OCI-LY3 (cell line): ENCODE measurements around the gene WDR76.

Experiments used
- H2AFZ ChIP-seq: fragments of 200-600, 300-600 bp; shearing (Covaris generic); 2 replicates; pipeline ENCODE4 v1.6.0; 2014; ENCODE audit warnings: antibody characterized with exemption, low read depth, low read length
- H3K27ac ChIP-seq: fragments of 200-600, 300-600 bp; sonication (generic); 2 replicates; pipeline ENCODE4 v1.5.1; 2014; ENCODE audit warnings: mild to moderate bottlenecking, low read length, moderate library complexity, mixed read lengths
- H3K27me3 ChIP-seq: fragments of 200-600, 300-600 bp; sonication (generic); 2 replicates; pipeline ENCODE4 v1.6.1; 2014; ENCODE audit warnings: low read depth, low read length, mixed read lengths
- H3K36me3 ChIP-seq: fragments of 200-600, 300-600 bp; sonication (generic); replicated peaks from 2 replicates; pipeline ENCODE3; 2014; ENCODE audit warnings: low read depth, low read length, mixed read lengths
- H3K4me1 ChIP-seq: fragments of 300-600, 200-600 bp; sonication (generic); 2 replicates; pipeline ENCODE4 v1.6.1; 2014; ENCODE audit warnings: low read length, mixed read lengths
- H3K4me2 ChIP-seq: fragments of 200-600, 300-600 bp; sonication (generic); 2 replicates; pipeline ENCODE4 v1.6.1; 2014; ENCODE audit warnings: low read length, mixed read lengths
- H3K4me3 ChIP-seq: fragments of 300-600, 200-600 bp; sonication (generic); 2 replicates; pipeline ENCODE4 v1.5.1; 2014; ENCODE audit warnings: antibody characterized with exemption, mild to moderate bottlenecking, low read length, moderate library complexity
- H3K79me2 ChIP-seq: fragments of 300-600, 200-600 bp; shearing (Covaris generic); 2 replicates; pipeline ENCODE4 v1.6.1; 2014; ENCODE audit warnings: mild to moderate bottlenecking, low read length, mixed read lengths
- H3K9ac ChIP-seq: fragments of 300-600, 200-600 bp; shearing (Covaris generic); 2 replicates; pipeline ENCODE4 v1.6.0; 2014; ENCODE audit warnings: mild to moderate bottlenecking, low read length, moderate library complexity
- H3K9me3 ChIP-seq: fragments of 200-600, 300-600 bp; shearing (Covaris generic); 2 replicates; pipeline ENCODE4 v1.6.1; 2014; ENCODE audit warnings: low read length, mixed read lengths; ENCODE audit not compliant: insufficient read depth
- H4K20me1 ChIP-seq: fragments of 200-600, 300-600 bp; sonication (generic); 2 replicates; pipeline ENCODE4 v1.6.1; 2016; ENCODE audit warnings: low read length, mixed read lengths; ENCODE audit not compliant: insufficient read depth
- CTCF ChIP-seq: fragments of 200-600, 300-600 bp; sonication (generic); IDR thresholded peaks from 2 replicates; pipeline ENCODE4 v1.5.1; 2014; ENCODE audit warnings: antibody characterized with exemption, low read length, low read depth
- EZH2phosphoT487 ChIP-seq: fragments of 200-600 bp; shearing (Covaris generic); IDR thresholded peaks from 2 replicates; pipeline ENCODE4 v1.6.1; 2018; ENCODE audit warnings: antibody characterized with exemption, mixed run types, low read depth

WDR76 gene

GRCh38 chr15:43915631-43916325, 89.0 kb downstream of the WDR76 start:
- Histone ChIP-seq H3K79me2 (no peaks in the 10 kb centered on the region), H3K36me3 (no peaks in the 10 kb centered on the region), H3K9ac (no peak overlapping the region), H3K27ac (no peak overlapping the region), H3K4me3 (no peak overlapping the region), H4K20me1 (no peaks in the 10 kb centered on the region), H3K4me1 (no peaks in the 10 kb centered on the region), H3K4me2 (no peak overlapping the region), H3K9me3 (no peaks in the 10 kb centered on the region), H2AFZ (no peak overlapping the region), H3K27me3 (no peaks in the 10 kb centered on the region)
- TF ChIP-seq CTCF (no peak), EZH2phosphoT487 (no peak)

GRCh38 chr15:43916326-43916660, 89.5 kb downstream of the WDR76 start:
- no peak overlapping the region for H2AFZ ChIP-seq
- H3K79me2 ChIP-seq: no peaks in the 10 kb centered on the region
- TF ChIP-seq CTCF (no peak), EZH2phosphoT487 (no peak)
- H3K4me3 ChIP-seq: no peak overlapping the region
- H3K36me3 ChIP-seq: no peaks in the 10 kb centered on the region
- no peaks in the 10 kb centered on the region for H3K27me3 ChIP-seq
- H3K9ac ChIP-seq: no peak overlapping the region
- H3K9me3 ChIP-seq: no peaks in the 10 kb centered on the region
- no peaks in the 10 kb centered on the region for H4K20me1 ChIP-seq
- H3K4me1 ChIP-seq: no peaks in the 10 kb centered on the region
- no peak overlapping the region for H3K27ac ChIP-seq
- H3K4me2 ChIP-seq: no peak overlapping the region
